GM15510 (cell line): ENCODE data around the gene PRADC1.
A peak's percentile ranks its signal among the peaks of the same experiment; 100 is the strongest.

Experiments
- POLR2A ChIP-seq: IDR thresholded peaks from 3 replicates; pipeline ENCODE4 v1.6.1; 2011; ENCODE audit warnings: borderline replicate concordance; ENCODE audit not compliant: insufficient read length; ENCODE audit errors: extremely low read depth

PRADC1 gene

GRCh38 chr2:73228631-73229030 lies 4.4 kb downstream of the PRADC1 start:
- TF ChIP-seq POLR2A, result no peak

GRCh38 chr2:73227086-73227485 lies 6.0 kb downstream of the PRADC1 start:
- TF ChIP-seq POLR2A, result no peak

GRCh38 chr2:73225513-73226360 lies 7.3 kb downstream of the PRADC1 start:
- no peak for TF ChIP-seq POLR2A

GRCh38 chr2:73223821-73224220 lies 9.2 kb downstream of the PRADC1 start:
- TF ChIP-seq POLR2A, result no peak

GRCh38 chr2:73218298-73218697 lies 14.7 kb downstream of the PRADC1 start:
- TF ChIP-seq POLR2A, result no peak

- no peak for TF ChIP-seq POLR2A
These were observed 15.2 kb downstream of the PRADC1 start for GRCh38 chr2:73217826-73218225.

GRCh38 chr2:73217160-73217559 lies 15.9 kb downstream of the PRADC1 start:
- TF ChIP-seq POLR2A, result no peak

GRCh38 chr2:73215254-73215653 lies 17.8 kb downstream of the PRADC1 start:
- no peak for TF ChIP-seq POLR2A

- peak; percentile 66 for TF ChIP-seq POLR2A
These were observed 18.7 kb downstream of the PRADC1 start, which contains the start of gene SMYD5 for GRCh38 chr2:73214120-73215035. SMYD5 (plus strand) TSS chr2:73214245; CDS start chr2:73214267, 22 bp downstream.

- TF ChIP-seq POLR2A, result no peak
These were observed 20.4 kb downstream of the PRADC1 start for GRCh38 chr2:73212448-73213176.

- no peak for TF ChIP-seq POLR2A
These were observed 21.0 kb downstream of the PRADC1 start for GRCh38 chr2:73212098-73212447.

- no peak for TF ChIP-seq POLR2A
These were observed 22.3 kb downstream of the PRADC1 start for GRCh38 chr2:73210696-73211095.

- TF ChIP-seq POLR2A, result no peak
These were observed 23.0 kb downstream of the PRADC1 start for GRCh38 chr2:73210019-73210418.

- no peak for TF ChIP-seq POLR2A
These were observed 24.8 kb downstream of the PRADC1 start for GRCh38 chr2:73208258-73208657.

GRCh38 chr2:73205611-73206010 lies 27.4 kb downstream of the PRADC1 start:
- no peak for TF ChIP-seq POLR2A
